Smooth muscle cell of trachea (primary cell): ENCODE measurements around the gene KCNIP3. TPM values are rescaled to one million over a fixed set of nuclear protein-coding genes. Genes with fewer than 3 reads are reported as not detected.

Source experiments
- total RNA-seq: library from RNA; depleted of rRNA; stranded (reverse); fragments of >200 nt; gene quantifications from 2 replicates; pipeline ENCODE4 v1.2.1, GENCODE V29; 2014

The KCNIP3 gene
- 2.9 and 3.6 TPM in 2 replicates for total RNA-seq

DNA sequence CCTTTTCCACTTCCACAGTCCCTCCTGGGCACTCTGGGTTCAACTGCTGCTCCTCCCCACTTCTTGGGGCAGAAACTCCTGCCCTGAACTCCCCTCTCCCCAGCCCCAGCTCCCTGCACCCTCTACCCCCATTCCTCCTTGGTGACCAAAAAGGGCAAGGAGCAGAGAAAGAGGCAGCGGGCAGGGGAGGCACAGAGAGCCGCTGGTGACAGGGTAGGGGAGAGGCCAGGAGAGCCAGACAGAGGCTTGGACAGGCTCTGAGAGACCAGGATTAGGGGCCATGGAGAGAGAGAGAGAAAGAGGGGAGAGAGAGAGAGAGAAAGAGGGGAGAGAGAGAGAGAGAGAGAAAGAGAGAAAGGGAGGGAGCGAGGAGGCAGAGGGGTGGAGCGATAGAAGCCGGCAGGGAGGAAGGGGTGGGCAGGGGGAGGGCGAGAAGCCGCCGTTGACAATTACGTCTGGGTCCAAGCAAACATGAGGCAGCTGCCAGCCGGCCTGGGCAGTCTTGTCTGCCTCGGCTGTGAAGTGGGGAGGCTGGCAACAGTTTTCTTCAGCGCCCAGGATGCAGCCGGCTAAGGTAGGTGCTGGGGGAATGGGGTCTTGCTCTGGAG lies at the start of gene KCNIP3:
Gene KCNIP3, plus strand, starts transcription at position 468 of the 608 bp plus-strand sequence. Its CDS starts 92 bp downstream, at position 560.

GRCh38 chr2:95274291-95275150 lies 22.6 kb upstream of the KCNIP3 start, which contains the start of gene PROM2:
Gene PROM2, plus strand, starts transcription at chr2:95274449. Its CDS starts 137 bp downstream, at chr2:95274586.

GRCh38 chr2:95402370-95403203 lies 105.4 kb downstream of the KCNIP3 start, which contains the start of gene FAHD2A:
Gene FAHD2A, plus strand, starts transcription at chr2:95402708. Its CDS starts 2,851 bp downstream, at chr2:95405559.

Other genes with a start within 250 kb of the KCNIP3 start
- 39.9 and 41.2 TPM in 2 replicates for gene MRPS5, start 175.5 kb upstream of the KCNIP3 start, total RNA-seq
- 15.7 and 17.7 TPM in 2 replicates for gene ZNF514, start 137.5 kb upstream of the KCNIP3 start, total RNA-seq
- gene ZNF2, start 131.5 kb upstream of the KCNIP3 start, total RNA-seq = 7.9 and 13.1 TPM in 2 replicates
- gene ZNF892, start 89.8 kb upstream of the KCNIP3 start, total RNA-seq = 6.3 and 7.9 TPM in 2 replicates
- gene PROM2, start 22.9 kb upstream of the KCNIP3 start, total RNA-seq = 0.29 and 0.83 TPM in 2 replicates
- 23.8 and 35.6 TPM in 2 replicates for gene FAHD2A, start 105.4 kb downstream of the KCNIP3 start, total RNA-seq
- gene TRIM43B, start 187.4 kb downstream of the KCNIP3 start, total RNA-seq = not detected in 2 replicates